ENCODE data around the gene PPP2R5C.

PPP2R5C gene

DNA sequence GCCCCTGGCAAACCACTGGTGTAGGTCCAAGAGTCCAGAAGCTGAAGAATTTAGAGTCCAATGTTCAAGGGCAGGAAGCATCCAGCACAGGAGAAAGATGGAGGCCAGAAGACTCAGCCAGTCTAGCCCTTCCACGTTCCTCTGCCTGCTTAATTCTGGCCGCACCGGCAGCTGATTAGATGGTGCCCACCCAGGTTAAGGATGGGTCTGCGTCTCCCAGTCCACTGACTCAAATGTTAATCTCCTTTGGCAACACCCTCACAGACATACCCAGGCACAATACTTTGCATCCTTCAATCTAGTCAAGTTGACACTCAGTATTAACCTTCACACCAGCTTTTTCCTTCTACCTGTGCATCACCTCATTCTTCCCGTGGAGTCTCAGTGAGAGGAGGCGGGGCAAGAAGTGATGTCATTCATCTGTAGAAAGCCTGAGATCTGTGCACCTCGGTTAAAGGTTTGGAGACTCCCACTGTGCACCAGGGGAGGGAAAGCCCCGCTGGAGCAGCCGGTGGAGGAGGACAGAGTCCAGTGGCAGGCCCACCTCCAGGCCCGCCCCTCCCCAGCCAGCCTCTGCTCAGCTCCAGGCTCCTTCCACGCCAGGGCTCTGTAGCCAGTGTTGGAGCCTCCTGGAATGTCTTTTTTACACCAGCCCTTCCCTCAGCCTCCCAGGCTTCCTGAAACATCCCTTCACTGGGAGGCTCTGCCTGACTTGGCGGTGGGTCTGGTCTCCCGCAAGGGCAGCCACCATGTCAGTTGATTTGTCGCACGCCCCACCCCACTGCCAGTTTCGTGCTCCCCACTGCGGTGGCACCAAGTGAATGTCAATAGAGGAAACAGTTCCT is 122.8 kb downstream of the PPP2R5C start:
- DNase-seq, result no peak

DNA sequence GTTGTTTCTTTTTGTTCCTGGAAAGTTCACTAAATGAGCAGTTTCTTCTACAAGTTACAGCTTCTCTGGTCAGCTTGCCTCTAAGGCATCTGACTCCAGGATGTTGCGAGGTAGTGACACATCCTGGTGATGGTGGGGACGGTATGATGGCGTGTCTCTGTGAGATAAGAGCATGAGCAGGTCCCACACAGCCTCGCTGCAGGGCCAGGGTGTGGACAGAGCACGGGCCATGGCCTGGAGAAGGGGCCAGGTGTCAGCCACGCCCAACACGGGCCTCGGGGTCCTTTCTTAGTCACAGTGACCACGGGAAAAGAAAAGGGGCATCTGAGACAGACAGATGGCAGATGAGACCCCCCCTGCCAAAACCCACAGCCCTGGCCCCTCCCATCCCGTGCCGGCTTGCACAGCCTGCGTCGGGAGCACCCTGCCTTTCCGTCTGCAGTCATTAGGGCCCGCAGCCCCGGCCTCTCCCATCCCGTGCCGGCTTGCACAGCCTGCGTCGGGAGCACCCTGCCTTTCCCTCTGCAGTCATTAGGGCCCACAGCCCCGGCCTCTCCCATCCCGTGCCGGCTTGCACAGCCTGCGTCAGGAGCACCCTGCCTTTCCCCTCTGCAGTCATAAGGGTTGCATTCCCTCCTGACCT is 123.5 kb downstream of the PPP2R5C start:
- no peak for DNase-seq

DNA sequence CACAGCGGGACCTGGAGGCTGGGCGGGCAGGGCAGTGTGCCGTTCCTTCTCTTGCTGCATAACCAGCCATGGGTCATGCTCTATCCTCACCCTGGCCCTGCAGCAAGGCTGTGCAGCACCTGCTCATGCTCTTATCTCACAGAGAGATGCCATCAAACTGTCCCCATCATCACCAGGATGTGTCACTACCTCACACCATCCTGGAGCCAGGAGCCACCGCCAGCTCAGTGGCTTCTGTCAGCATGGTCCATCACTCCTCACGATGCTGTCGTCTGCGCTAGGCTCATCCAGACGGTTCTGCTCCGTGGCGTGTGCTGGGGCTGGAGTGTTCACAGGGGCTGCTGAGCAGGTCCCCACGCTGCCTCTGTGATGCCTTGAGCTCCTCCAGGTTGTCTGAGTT is 125.7 kb downstream of the PPP2R5C start:
- no peak for DNase-seq

DNA sequence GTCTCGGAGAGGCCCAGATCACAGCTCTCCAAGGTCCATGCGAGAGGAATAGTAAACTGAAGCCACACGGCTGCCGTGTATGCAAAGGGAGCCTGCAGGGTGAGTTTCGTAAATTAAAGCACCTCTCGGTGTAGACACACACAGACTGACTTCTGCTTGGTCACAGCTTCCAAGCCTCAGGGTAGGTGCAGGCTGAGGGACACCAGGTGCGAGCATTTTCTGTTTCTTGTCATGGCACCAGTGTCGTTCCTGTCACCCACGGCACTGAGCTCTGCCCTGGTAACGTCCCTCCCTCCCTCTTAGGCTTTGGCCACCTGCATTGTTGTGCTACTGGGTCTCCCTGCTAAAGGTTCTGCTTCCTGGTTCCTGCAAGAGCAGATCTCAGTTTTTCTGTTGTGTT is 126.7 kb downstream of the PPP2R5C start:
- no peak for DNase-seq

DNA sequence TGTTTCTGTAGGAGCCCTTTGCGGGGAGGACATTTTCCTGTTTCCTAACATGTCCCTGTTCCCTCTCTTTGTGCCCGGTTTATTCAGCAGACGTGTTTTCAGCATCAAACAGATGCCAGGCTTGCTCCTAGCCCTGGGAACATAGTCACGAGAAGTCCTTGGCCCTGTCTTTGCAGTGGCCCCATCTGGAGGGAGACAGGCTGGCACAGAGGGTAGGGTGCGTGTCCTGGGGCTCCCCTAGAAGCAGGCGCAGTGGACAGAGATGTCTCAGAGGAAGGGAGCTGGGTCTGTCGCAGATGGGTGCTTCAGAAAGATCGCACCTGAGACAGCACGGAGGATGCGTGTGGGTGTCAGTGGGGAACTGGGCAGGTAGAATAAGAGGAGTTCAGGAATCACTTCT is 127.9 kb downstream of the PPP2R5C start:
- DNase-seq, result no peak

DNA sequence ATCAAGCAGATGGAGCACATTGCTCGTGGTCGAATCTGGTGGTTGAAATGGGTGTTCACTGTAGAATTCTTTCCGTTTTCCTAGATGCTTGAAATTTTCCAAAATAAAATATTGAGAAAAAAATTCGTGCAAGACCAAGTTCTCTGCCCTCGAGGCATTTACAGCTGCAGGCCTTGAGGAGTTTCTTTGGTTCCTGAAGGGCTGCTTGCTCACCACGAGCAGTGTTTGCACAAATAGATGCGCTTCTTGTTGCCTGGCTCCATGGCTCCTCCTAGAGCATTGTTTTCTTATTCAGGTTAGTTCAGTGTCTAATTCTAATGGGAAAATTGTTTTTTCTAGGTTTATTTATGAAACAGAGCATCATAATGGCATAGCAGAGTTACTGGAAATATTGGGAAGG is 128.4 kb downstream of the PPP2R5C start:
- peak in 1 of 58 donors; percentile 28 for DNase-seq

DNA sequence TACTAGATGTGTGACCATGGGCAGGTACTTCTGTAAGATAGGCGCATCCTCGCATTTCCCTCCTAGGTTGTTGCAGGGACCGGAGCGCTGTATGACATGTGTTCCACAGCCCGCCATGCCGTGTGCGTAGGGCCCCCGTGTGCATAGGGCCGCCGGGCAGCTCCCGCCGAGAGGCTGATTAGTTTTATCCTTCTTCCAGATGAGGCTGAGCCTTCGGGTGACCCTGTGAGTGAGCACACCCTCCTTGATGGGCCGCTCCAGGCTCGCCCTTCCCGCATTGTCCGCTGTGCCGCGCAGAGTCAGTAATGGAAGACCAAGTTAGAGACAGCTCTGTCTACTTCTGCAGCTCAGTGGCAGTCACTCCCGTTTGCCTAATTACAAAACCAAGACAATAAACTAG is 130.0 kb downstream of the PPP2R5C start:
- no peak for DNase-seq

DNA sequence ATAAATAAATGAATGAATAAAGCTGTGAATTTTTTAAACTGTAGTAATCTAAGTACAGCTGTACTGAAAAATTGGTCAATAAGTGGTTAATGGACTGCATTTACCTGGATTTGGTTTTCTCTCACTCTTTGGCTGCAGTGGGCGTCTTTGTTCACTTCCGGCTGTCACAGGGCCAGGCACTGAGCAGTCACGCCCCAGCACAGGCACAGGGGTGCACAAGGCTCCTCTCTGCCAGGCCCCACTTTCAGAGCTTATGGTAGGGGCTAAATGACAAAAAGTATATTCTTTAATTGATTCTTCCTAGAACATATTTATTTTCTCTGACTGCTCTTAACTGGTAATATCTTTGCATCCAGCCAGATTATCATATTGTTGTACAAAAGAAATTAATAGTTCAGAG is 132.2 kb downstream of the PPP2R5C start:
- DNase-seq, result no peak

DNA sequence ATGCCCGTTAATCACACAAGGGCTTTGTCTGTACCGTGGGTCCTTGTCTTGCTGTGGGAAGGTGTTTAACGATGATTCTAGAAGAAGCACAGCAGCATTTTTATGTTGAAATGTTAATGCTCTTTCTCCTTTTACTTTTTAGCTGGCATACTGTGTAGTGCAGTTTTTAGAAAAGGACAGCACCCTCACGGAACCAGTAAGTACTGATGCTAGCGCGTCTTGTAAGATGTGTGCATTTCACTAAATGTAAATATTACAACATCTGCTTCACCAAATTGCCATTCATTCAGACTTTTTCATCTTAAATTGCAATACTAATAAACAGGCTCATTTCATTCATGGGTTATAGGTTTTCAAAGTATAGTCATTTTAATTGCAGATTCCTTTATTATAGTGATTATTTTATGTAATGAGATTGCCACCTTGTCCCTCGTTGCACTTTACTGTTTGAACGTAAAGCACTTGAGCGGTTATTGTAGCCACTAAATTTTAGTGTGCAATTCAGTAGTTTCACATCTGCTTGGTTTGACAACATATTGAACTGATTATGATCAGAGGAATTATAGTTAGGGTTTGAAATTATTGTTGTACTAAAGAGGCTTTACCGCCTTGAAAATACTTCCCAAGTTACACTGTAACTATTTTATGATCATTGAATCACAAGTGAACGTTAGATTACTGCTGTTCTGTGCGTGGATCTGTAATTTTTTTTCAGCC is 133.0 kb downstream of the PPP2R5C start:
- no peak for DNase-seq

DNA sequence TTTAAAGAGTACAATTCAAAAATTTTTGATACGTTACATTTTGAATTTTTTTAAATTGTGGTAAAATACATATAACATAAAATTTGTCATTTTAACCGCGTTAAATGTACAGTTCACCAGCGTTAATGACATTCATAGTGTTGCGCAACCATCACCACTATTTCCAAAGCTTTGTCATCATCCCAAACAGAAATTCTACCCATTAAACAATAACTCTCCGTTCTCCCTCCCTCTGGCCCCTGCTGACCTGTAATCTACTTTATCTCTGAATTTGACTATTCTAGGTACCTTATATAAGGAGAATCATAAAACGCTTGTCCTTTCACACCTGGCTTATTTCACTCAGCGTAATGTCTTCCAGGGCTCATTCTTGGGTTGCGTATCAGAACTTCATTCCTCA is 133.7 kb downstream of the PPP2R5C start:
- no peak for DNase-seq

DNA sequence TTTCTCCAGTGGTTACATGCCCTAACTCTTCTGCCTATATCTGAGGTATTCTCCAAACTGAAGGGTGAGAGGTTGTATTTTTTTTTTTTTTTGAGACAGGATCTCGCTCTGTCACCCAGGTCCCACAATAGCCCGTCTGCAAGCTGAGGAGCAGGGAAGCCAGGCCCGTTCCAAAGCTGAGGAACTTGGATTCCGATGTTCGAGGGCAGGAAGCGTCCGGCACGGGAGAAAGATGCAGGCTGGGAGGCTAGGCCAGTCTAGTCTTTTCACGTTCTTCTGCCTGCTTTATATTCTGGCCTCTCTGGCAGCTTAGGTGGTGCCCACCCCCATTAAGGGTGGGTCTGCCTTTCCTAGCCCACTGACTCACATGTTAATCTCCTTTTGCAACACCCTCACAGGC is 135.8 kb downstream of the PPP2R5C start:
- DNase-seq, result no peak

DNA sequence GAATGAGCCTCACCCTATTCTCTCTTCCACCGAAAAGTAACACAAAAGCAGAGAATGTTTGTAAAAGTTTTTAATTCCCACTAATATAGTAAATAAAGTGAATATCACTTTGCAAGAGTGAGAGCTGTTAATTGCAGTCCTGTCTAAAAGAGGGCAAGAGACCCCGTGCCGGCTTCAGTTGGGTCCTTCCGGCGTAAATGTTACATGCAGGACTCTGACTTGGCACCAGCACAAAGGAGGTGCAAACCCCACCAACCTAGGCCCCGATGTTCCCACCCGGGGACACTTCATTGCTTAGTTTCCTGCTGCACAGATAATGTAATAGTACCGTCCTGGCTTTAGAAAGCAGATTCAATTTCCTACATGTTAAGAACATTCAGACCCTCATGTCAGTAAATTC is 136.9 kb downstream of the PPP2R5C start:
- no peak for DNase-seq

DNA sequence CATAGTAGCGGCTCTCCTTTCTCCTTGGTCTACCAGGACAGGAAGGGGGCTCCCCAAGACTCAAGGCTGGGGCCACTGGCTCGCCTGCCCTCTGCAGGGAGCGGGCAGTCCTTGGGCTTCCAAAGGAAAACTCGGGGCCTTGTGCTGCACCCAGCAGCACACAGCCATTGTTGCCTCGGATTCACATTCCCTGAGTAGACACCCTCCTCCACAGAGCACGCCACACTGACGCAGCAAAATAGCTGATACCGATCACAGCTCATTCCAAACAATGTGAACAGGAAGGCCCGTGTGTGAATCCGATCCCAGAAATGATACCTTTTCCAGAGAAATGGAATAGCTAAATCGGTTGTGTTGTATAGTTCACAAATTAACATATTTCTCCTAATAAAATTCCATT is 137.8 kb downstream of the PPP2R5C start:
- no peak for DNase-seq

DNA sequence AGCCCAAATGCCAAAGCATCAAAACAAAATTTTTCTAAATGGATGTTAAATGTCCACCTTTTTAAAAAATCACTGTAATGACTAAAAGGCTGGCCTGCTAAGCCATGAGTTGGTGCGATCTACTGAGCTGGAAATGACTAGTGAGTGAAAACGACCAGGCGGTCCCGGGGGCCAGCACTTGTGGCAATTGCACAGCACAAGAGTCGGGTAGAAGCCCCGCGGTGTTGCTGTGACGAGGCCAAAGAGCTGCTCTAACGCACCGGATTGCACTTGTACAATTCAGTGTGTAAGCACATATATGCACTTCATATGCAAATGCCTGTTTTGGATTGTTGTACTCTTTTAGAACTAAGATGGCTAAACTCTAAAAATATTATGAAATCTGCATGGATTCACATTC is 138.7 kb downstream of the PPP2R5C start:
- no peak for DNase-seq

DNA sequence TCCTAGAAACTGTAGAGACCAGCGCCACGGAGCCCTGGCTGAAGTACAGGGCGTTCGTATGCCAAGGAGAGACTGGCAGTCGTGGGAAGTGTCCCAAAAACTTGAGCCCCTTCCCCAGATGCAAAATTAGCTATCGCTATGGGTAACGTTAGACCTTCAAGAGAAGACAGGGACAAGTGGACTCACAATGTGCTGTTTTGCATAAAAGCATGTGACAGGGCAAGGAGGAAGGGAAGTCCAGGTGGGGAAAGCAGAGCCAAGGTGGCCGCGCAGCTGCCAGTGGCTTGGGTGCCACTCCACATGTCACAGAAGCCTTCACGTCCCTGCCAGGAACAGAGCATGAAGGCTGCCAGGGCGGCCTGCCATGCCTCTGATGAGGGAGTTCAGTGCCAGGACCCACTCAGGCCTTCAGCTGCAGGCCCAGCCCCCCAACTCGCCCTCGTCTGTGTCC is 141.6 kb downstream of the PPP2R5C start:
- peak in 54 of 58 donors; percentile 6 to 92 (median 70) for DNase-seq

DNA sequence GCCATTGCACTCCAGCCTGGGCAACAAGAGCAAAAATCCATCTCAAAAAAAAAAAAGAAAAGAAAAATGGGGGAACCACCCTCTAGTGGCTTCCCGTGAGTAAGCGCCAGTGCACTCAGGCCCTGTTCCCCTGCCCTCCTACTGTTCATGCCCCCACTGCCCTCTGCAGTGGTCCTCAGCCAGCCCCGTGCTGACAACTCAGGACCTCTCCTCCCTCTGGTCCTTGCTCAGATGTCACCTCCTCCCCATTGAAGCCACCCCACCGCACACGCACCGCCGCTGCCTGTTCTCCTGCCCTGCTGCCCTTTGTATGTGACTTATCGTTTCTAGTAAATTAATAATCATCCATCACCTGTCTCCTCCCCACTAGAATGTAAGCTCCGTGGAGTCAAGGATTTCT is 144.1 kb downstream of the PPP2R5C start:
- no peak for DNase-seq

DNA sequence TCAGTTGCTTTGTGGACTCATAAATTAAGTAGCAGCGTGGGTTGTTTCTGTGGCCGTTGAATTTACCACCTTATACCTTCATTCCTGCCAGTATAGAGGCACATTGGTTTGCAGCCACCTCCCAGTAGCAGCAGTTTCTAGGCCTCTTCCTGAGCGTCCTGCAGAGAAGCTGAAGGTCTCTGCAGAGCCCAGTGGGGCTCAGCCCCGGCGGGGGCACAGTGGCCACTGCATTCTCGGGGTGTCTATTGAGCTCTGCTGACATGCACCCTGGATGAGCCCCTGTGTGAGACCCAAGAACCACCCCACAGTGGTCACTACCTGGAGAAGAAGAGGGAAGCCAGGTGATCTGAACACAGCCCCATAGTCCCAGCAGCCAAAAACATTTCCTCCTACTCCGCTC is 145.1 kb downstream of the PPP2R5C start:
- DNase-seq, result no peak

DNA sequence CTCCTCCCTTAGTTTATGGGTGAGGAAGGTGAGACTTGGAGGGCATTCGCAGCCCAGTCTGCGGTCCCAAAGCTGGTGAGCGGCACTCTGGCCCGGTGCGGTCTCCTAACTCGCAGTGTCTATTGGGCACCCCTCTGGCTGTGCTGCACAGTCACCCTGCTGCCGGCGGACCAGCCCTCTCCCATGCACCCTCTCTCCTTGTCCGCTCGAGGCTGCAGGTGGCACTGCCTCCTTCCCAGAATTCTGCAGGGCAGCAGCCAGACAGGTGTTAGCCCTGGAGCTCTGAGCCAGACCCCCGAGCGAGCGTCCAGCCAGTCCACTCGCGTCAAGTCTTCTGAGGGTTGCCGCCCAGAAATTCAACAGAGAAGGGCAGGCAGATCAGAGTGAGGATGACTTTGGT is 146.1 kb downstream of the PPP2R5C start:
- DNase-seq, result no peak

DNA sequence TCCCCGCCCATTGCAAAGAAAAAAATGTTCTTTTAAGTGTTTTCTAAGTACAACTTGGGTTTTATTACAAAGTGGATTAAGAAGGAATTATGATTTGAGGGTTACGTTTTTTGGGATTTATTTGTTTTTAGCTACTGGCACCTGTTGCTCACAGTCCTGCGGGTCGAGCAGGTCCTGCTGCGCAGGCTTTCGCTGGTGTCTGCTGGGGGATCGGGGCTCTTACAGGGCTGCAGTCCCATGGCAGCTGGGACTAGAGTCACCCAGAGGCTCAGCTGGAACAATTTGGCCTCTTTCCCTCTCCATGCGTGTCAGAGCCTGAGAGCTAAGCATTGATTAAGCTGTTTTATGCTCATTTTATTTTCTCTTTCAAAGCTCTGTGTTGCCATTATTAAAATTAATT is 147.3 kb downstream of the PPP2R5C start:
- DNase-seq, result no peak

DNA sequence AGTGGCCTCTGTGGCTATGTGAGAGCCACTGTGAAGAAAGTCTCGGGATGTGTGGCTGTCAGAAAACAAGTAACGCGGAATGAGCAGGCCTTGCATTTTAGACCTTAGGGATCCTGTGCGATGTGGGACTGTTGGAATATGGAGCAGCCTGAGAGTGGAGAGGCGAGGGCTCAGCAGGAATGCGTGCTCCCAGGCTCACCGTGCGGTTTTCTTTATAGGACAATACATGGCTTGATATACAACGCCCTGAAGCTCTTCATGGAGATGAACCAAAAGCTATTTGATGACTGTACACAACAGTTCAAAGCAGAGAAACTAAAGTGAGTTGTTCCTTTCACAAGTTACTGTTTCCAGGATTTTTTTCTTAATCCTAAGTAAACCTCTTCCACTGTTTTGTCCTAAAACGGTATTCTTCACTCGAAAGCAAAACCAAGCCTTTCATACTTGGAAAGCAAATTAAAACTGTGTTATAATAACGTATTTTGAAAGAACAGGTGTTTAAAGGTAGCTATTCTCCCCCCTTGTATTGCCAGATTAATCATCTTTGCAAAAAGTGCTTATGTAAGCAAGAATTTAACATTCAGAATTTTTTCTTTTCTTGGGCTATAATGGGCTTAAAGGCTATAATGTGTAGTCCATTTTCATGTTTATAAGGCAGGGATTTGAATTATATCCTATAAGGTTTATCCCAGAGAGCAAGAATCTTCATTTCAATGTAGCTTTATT is 148.0 kb downstream of the PPP2R5C start:
- no peak for DNase-seq

DNA sequence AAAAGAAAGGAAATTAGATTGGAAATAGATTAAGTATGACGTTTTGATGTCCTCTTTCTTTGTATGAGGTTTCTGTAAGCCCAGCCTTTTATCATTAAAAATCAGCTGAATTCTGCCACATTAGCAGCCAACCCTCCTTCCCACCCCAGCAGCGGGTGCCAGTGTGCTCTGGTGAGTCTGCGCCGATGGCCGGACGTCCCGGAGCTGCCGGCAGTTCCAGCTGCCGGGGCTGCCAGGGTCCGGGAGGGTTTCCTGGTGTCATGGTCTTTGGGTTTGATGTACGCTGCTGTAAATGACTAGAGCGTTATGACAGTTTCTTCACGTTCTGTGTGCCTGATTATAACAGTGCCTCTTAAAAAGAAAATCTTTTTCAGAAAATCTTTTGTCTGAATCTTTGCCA is 151.3 kb downstream of the PPP2R5C start:
- DNase-seq, result no peak

DNA sequence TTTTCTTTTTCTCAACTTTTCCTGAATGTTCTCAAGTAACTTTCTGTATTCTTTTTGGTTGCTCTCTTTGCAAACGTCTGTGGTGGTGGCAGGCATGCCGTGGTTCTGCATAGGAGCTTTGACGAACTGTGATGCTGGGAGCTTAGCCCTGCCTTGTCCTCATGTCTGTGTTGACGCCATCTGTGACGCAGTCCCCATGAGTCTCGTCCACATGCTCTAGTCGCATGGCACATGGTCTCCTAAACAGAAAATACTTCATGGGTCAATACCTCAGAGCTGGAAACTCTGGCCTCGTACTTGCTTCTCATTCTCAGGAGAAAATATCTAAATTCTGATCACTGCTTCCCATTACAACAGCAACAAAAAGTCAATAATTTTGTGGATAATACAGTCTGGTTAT is 152.6 kb downstream of the PPP2R5C start:
- DNase-seq, result no peak
